GM12878 (cell line): Measurements from ENCODE around the gene ADAM19. TPM values are rescaled to one million over a fixed set of nuclear protein-coding genes. Genes with fewer than 3 reads are reported as not detected.

ENCODE experiments used
- ATAC-seq: fragments of 200-7000 bp; cut with Tn5 transposase; 3 replicates; pipeline ENCODE4 v1.9.1; 2020; ENCODE audit warnings: mild to moderate bottlenecking, moderate library complexity
- BruUV-seq: library from RNA; stranded (reverse); fragments of 400-500 nt; replicated peaks from 2 replicates; lab custom pipeline; 2021; lab: Mats Ljungman, UMichigan
- CTCF ChIA-PET: fragments of 300-600 bp; sonication (Branson Sonifier 250); formaldehyde crosslinking; extraction: SDS; loops from one replicate; lab custom pipeline; 2021; ENCODE audit warnings: inconsistent platforms; lab: Yijun Ruan, JAX
- POLR2A ChIA-PET: fragments of 350-600 bp; formaldehyde crosslinking; extraction: SDS; loops from one replicate; lab custom pipeline; 2021; ENCODE audit warnings: inconsistent platforms; lab: Charles Lee
- RAD21 ChIA-PET: fragments of 300-600 bp; sonication (Branson Sonifier 250); formaldehyde crosslinking; loops from one replicate; lab custom pipeline; 2023; ENCODE audit warnings: antibody characterized with exemption; ENCODE audit not compliant: unreplicated experiment; lab: Charles Lee
- SMC1A ChIA-PET: fragments of 300-600 bp; sonication (Branson Sonifier 250); formaldehyde crosslinking; loops from one replicate; lab custom pipeline; 2023; ENCODE audit not compliant: unreplicated experiment, uncharacterized antibody; lab: Charles Lee
- DNase-seq: peaks from one replicate; pipeline ENCODE4 v3.0.0-alpha.2; 2011; ENCODE audit warnings: low read depth, low spot score
- FAIRE-seq: peaks from 3 replicates; lab custom pipeline; 2011; peaks lifted over from hg19 to GRCh38; lab: Jason Lieb, UNC
- H2AFZ ChIP-seq: 2 replicates; pipeline ENCODE4 v1.6.0; 2011; ENCODE audit warnings: low read depth, low read length, control low read depth; ENCODE audit not compliant: control insufficient read depth
- H3K27ac ChIP-seq: 2 replicates; pipeline ENCODE4 v1.5.1; 2011; ENCODE audit warnings: control low read depth; ENCODE audit not compliant: control insufficient read depth, insufficient read depth
- H3K27me3 ChIP-seq, 2 experiments: replicated peaks in 1 of 2; 2 replicates each; pipeline versions ENCODE4 v1.6.0 to v1.6.1; 2011; ENCODE audit warnings: low read length in 1 of 2; ENCODE audit not compliant: control insufficient read depth in 2 of 2, insufficient read depth in 2 of 2
- H3K36me3 ChIP-seq, 2 experiments: 2 replicates each; pipeline ENCODE4 v1.5.1; 2011; ENCODE audit warnings: low read length in 1 of 2; ENCODE audit not compliant: control insufficient read depth in 2 of 2, insufficient read depth in 2 of 2
- H3K4me1 ChIP-seq: 2 replicates; pipeline ENCODE4 v1.6.1; 2011; ENCODE audit warnings: mild to moderate bottlenecking, low read length, moderate library complexity, mixed read lengths; ENCODE audit not compliant: control insufficient read depth, insufficient read depth
- H3K4me2 ChIP-seq: 2 replicates; pipeline ENCODE4 v1.6.0; 2011; ENCODE audit warnings: control low read depth; ENCODE audit not compliant: control insufficient read depth, insufficient read depth
- H3K4me3 ChIP-seq: fragments of 200-600 bp; sonication (generic); 2 replicates; pipeline ENCODE4 v1.5.1; 2016
- H3K79me2 ChIP-seq: 2 replicates; pipeline ENCODE4 v1.6.0; 2011; ENCODE audit warnings: low read length; ENCODE audit not compliant: control insufficient read depth, insufficient read depth
- H3K9ac ChIP-seq: 2 replicates; pipeline ENCODE4 v1.8.0; 2011; ENCODE audit warnings: low read length, control low read depth, mixed read lengths; ENCODE audit not compliant: control insufficient read depth, insufficient read depth
- H3K9me3 ChIP-seq: replicated peaks from 3 replicates; pipeline ENCODE4 v1.5.1; 2011; ENCODE audit warnings: mild to moderate bottlenecking, low read length; ENCODE audit not compliant: control insufficient read depth, insufficient read depth
- H4K20me1 ChIP-seq: 2 replicates; pipeline ENCODE4 v1.6.0; 2011; ENCODE audit not compliant: control insufficient read depth, insufficient read depth
- ASH2L ChIP-seq: fragments of 300-600, 200-600 bp; sonication (generic); IDR thresholded peaks from 2 replicates; pipeline ENCODE4 v1.6.1; 2017; ENCODE audit warnings: low read depth, mild to moderate bottlenecking, borderline replicate concordance
- CHD4 ChIP-seq: fragments of 200-600 bp; sonication (generic); IDR thresholded peaks from 2 replicates; pipeline ENCODE4 v1.6.1; 2016; ENCODE audit warnings: mild to moderate bottlenecking
- E2F4 ChIP-seq: IDR thresholded peaks from 2 replicates; pipeline ENCODE4 v1.6.1; 2012; ENCODE audit warnings: low read depth, low read length, improper control_type of control experiment
- HCFC1 ChIP-seq: fragments of 150-350 bp; IDR thresholded peaks from 2 replicates; pipeline ENCODE4 v1.6.1; 2014; ENCODE audit warnings: low read length
- HDGF ChIP-seq: fragments of 450-650 bp; IDR thresholded peaks from 2 replicates; pipeline ENCODE4 v1.6.1; 2016; ENCODE audit warnings: antibody characterized with exemption
- HSF1 ChIP-seq: fragments of 150-350 bp; IDR thresholded peaks from 2 replicates; pipeline ENCODE4 v1.6.1; 2014; ENCODE audit warnings: mild to moderate bottlenecking, low read depth, low read length
- MEF2B ChIP-seq: fragments of 450-650 bp; IDR thresholded peaks from 2 replicates; pipeline ENCODE4 v1.6.1; 2018; ENCODE audit warnings: mild to moderate bottlenecking, moderate library complexity; ENCODE audit not compliant: partially characterized antibody, poor library complexity, severe bottlenecking
- MTA3 ChIP-seq: IDR thresholded peaks from 2 replicates; pipeline ENCODE4 v1.6.1; 2012; ENCODE audit warnings: low read length, inconsistent platforms, borderline replicate concordance
- NR2F1 ChIP-seq: fragments of 450-650 bp; conservative IDR thresholded peaks from 2 replicates; pipeline ENCODE4 v1.6.1; 2017; ENCODE audit warnings: mild to moderate bottlenecking
- NRF1 ChIP-seq: conservative IDR thresholded peaks from 2 replicates; pipeline ENCODE4 v1.6.1; 2011; ENCODE audit warnings: mild to moderate bottlenecking, low read depth, low read length, improper control_type of control experiment
- POLR2A ChIP-seq: IDR thresholded peaks from 2 replicates; pipeline ENCODE4 v1.6.1; 2011; ENCODE audit warnings: low read depth, mild to moderate bottlenecking, low read length
- RBBP5 ChIP-seq: fragments of 200-600 bp; sonication (generic); conservative IDR thresholded peaks from 2 replicates; pipeline ENCODE4 v1.6.1; 2016
- SMARCA5 ChIP-seq: fragments of 450-650 bp; IDR thresholded peaks from 2 replicates; pipeline ENCODE4 v1.6.1; 2017; ENCODE audit warnings: mild to moderate bottlenecking
- TCF12 ChIP-seq: IDR thresholded peaks from 2 replicates; pipeline ENCODE4 v1.6.1; 2011; ENCODE audit warnings: low read depth, mild to moderate bottlenecking, low read length
- TCF7 ChIP-seq: IDR thresholded peaks from 2 replicates; pipeline ENCODE4 v1.6.1; 2014; ENCODE audit warnings: antibody characterized with exemption, borderline replicate concordance
- ZBTB4 ChIP-seq: fragments of 450-650 bp; formaldehyde crosslinking; IDR thresholded peaks from 2 replicates; pipeline ENCODE4 v1.4.0; 2022; ENCODE audit warnings: mild to moderate bottlenecking, moderate library complexity
- ZNF207 ChIP-seq: fragments of 450-650 bp; IDR thresholded peaks from 2 replicates; pipeline ENCODE4 v1.6.1; 2014; ENCODE audit warnings: antibody characterized with exemption, mild to moderate bottlenecking, borderline replicate concordance
- ZNF217 ChIP-seq: fragments of 450-650 bp; IDR thresholded peaks from 2 replicates; pipeline ENCODE4 v1.6.1; 2017; ENCODE audit warnings: antibody characterized with exemption, mild to moderate bottlenecking
- ZSCAN29 ChIP-seq: fragments of 450-650 bp; IDR thresholded peaks from 2 replicates; pipeline ENCODE4 v1.6.1; 2017; ENCODE audit warnings: mild to moderate bottlenecking, moderate library complexity
- WGBS: methylation state at CpG from one replicate; pipeline ENCODE4 v1.1.6; 2016; ENCODE audit warnings: low lambda C conversion rate; ENCODE audit not compliant: insufficient replicate concordance, insufficient coverage; ENCODE audit errors: missing lambda C conversion rate; 5-methylcytosine and 5-hydroxymethylcytosine counted together
- in situ Hi-C: fragments of 300-500 bp; cut with MboI; formaldehyde crosslinking; loops from 9 replicates; pipeline ENCODE4 v1.14.3; 2018; ENCODE audit warnings: mixed read lengths
- intact Hi-C: fragments of 100-400 bp; cut with micrococcal nuclease; formaldehyde crosslinking; loops from one replicate; pipeline ENCODE4 v1.14.2; 2022; ENCODE audit not compliant: unreplicated experiment
- polyA plus RNA-seq, 11 experiments: library from polyadenylated mRNA; depleted of rRNA in 4 of 11; unstranded in 6 of 11; stranded (reverse) in 5 of 11; fragments of >200 nt; fragmentation: Nextera tagmentation in 4 of 11; fragmentation: Illumina TruSeq in 1 of 11; extraction: Ambion mirVana in 4 of 11; extraction: Trizol in 1 of 11; gene quantifications; 1 replicate in 1 of 11; 2 replicates in 10 of 11; pipeline versions ENCODE4 v1.2.1 to v1.2.3, GENCODE V29; 2011 to 2016; ENCODE audit warnings: inconsistent platforms in 2 of 11, missing spikeins in 2 of 11, low read depth in 1 of 11
- total RNA-seq, 4 experiments: library from RNA; depleted of rRNA in 3 of 4; stranded (reverse); fragments of >200 nt in 3 of 4; fragmentation: Illumina TruSeq in 1 of 4; extraction: Trizol in 1 of 4; gene quantifications; 2 replicates each; pipeline versions ENCODE4 v1.2.1 to v1.2.3, GENCODE V29; 2013 to 2021

Gene ADAM19
- total and polyA plus RNA-seq, 10 of the 15 experiments (the other 5 are each of a cell fraction or from before 2014, with no cell fraction given): 16.0 to 92.8 (median 44.7) TPM

GRCh38 chr5:157485340-157485739 lies 90.2 kb downstream of the ADAM19 start (continued):
- no peak for TF ChIP-seq ZBTB4
- no peak for TF ChIP-seq NR2F1
- TF ChIP-seq MEF2B: no peak
- TF ChIP-seq ASH2L: no peak
- TF ChIP-seq ZNF207: no peak

DNA sequence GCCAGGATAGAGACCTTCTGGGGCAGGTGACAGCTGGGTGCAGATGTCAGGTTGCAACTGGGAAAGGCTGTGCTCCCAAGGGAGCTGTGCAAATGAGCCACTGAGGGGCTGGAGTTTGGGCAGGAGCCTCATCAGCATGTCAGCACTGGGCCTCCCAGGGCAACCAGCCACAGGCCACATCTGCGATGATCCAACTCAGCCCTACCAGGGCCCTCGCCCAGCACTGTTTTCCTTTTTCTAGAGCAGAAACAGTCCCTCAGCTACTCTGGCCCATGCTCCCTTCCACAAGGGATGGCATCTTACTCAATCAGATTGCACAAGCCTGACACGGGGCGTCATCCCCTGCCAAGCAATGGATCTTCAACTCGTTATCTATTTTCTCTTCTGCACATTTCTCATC lies 90.8 kb downstream of the ADAM19 start:
- ChIA-PET RAD21 (interaction anchor here (1.4 to 2.5 kb wide), 2 partner anchors 11 to 53 kb away, joined by 3 to 6 read pairs; no protein-coding TSS in a partner anchor), POLR2A (no interaction called here), SMC1A (interaction anchor here (1.0 to 1.8 kb wide), 3 partner anchors 13 to 112 kb away, joined by 3 to 5 read pairs (median 4); no protein-coding TSS in a partner anchor), CTCF (interaction anchor here (1.4 to 2.5 kb wide), 9 partner anchors 8 to 259 kb away, joined by 3 to 17 read pairs (median 7); partner anchors contain the start of genes C5orf52 and LSM11)
- H3K4me3 ChIP-seq: no peak overlapping the region
- H3K27ac ChIP-seq: no peak overlapping the region
- DNase-seq: no peak
- H3K9ac ChIP-seq: no peak overlapping the region
- H4K20me1 ChIP-seq: no peaks in the 10 kb centered on the region
- H3K27me3 ChIP-seq: no peaks in the 10 kb centered on the region
- no peak for ATAC-seq
- peaks cover 29% of the 10 kb centered on the region for H3K4me1 ChIP-seq
- WGBS: 79% methylated on average over 5 of the region's 5 CpGs
- no peak for FAIRE-seq
- H3K9me3 ChIP-seq: no peaks in the 10 kb centered on the region
- no peaks in the 10 kb centered on the region for H3K79me2 ChIP-seq
- intact Hi-C loops: no loop called here
- in situ Hi-C loops: no loop called here
- H2AFZ ChIP-seq: no peak overlapping the region
- H3K4me2 ChIP-seq: no peak overlapping the region
- no TSS peak for BruUV-seq
- peaks cover 15 to 27% of the 10 kb centered on the region in 2 experiments; a peak in 3 of 4 replicates for H3K36me3 ChIP-seq
- TF ChIP-seq E2F4: no peak
- no peak for TF ChIP-seq SMARCA5
- TF ChIP-seq NRF1: no peak
- TF ChIP-seq ZNF217: no peak
- no peak for TF ChIP-seq TCF12
- TF ChIP-seq ZSCAN29: no peak
- no peak for TF ChIP-seq ASH2L
- TF ChIP-seq TCF7: no peak
- no peak for TF ChIP-seq MTA3
- no peak for TF ChIP-seq HDGF
- TF ChIP-seq CHD4: no peak
- TF ChIP-seq POLR2A: no peak
- no peak for TF ChIP-seq HCFC1
- no peak for TF ChIP-seq RBBP5
- TF ChIP-seq HSF1: no peak
